Stimulated activated naive CD8-positive, alpha-beta T cell treated with anti-CD3 and anti-CD28 coated beads, Interleukin-15, Interleukin-2, amounts not matched to agents 100 U/mL and 50 U/mL, for 24 hours (primary cell): ENCODE results near the gene INCA1.
A peak's percentile ranks its signal among the peaks of the same experiment; 100 is the strongest.

ENCODE experiments used
- ATAC-seq: fragments of 150-1000 bp; cut with Tn5 transposase; one replicate; pipeline ENCODE4 v1.10.0; 2021
- DNase-seq: peaks from one replicate; pipeline ENCODE4 v3.0.0; 2021

INCA1 gene

GRCh38 chr17:4970273-4970672 lies 27.0 kb downstream of the INCA1 start:
- ATAC-seq (no peak), DNase-seq (no peak)

- peak; percentile 26 for ATAC-seq
- peak; percentile 75 for DNase-seq
Measured at GRCh38 chr17:4969551-4970173, 27.7 kb downstream of the INCA1 start.

- ATAC-seq (peak; percentile 42), DNase-seq (peak; percentile 65)
Measured at GRCh38 chr17:4969047-4969550, 28.2 kb downstream of the INCA1 start.

GRCh38 chr17:4968486-4969046 lies 28.8 kb downstream of the INCA1 start:
- ATAC-seq (no peak), DNase-seq (peak; percentile 63)

GRCh38 chr17:4967539-4968485 lies 29.5 kb downstream of the INCA1 start, which contains the start of gene SPAG7:
SPAG7 (minus strand) TSS chr17:4967817; CDS start chr17:4967804, 13 bp downstream.
- peak; percentile 94 for DNase-seq
- ATAC-seq = peak; percentile 58

GRCh38 chr17:4966844-4967538 lies 30.3 kb downstream of the INCA1 start:
- DNase-seq (peak; percentile 92), ATAC-seq (peak; percentile 80)

- ATAC-seq = no peak
- DNase-seq = no peak
Measured at GRCh38 chr17:4965311-4965986, 31.9 kb downstream of the INCA1 start.

GRCh38 chr17:4960279-4960922 lies 36.9 kb downstream of the INCA1 start:
- no peak for ATAC-seq
- DNase-seq = no peak

GRCh38 chr17:4959261-4959965 lies 37.9 kb downstream of the INCA1 start:
- DNase-seq (no peak), ATAC-seq (no peak)

GRCh38 chr17:4958102-4958501 lies 39.2 kb downstream of the INCA1 start:
- ATAC-seq = no peak
- DNase-seq = no peak

- ATAC-seq (no peak), DNase-seq (peak; percentile 64)
Measured at GRCh38 chr17:4956493-4957061, 40.7 kb downstream of the INCA1 start.

- DNase-seq (no peak), ATAC-seq (no peak)
Measured at GRCh38 chr17:4955091-4955490, 42.2 kb downstream of the INCA1 start.

- DNase-seq = no peak
- ATAC-seq = no peak
Measured at GRCh38 chr17:4953451-4953961, 43.8 kb downstream of the INCA1 start.

- DNase-seq = no peak
- ATAC-seq = no peak
Measured at GRCh38 chr17:4951486-4951885, 45.8 kb downstream of the INCA1 start.

GRCh38 chr17:4950746-4951204 lies 46.5 kb downstream of the INCA1 start, which contains the start of gene ENO3:
ENO3 (plus strand) TSS chr17:4951119; CDS start chr17:4951830, 711 bp downstream.
- DNase-seq (peak; percentile 39), ATAC-seq (no peak)

GRCh38 chr17:4950075-4950745 lies 47.1 kb downstream of the INCA1 start:
- peak; percentile 12 for ATAC-seq
- DNase-seq = peak; percentile 54

- DNase-seq (peak; percentile 83), ATAC-seq (peak; percentile 21)
Measured at GRCh38 chr17:4949321-4950074, 47.8 kb downstream of the INCA1 start.

GRCh38 chr17:4948931-4949320 lies 48.4 kb downstream of the INCA1 start:
- DNase-seq = peak; percentile 85
- peak; percentile 55 for ATAC-seq
